Renal pelvis (tissue), 4 donors: ENCODE data around the gene SCAMP2. TPM values are rescaled to one million over a fixed set of nuclear protein-coding genes. Genes with fewer than 3 reads are reported as not detected.

ENCODE experiments used
- DNase-seq: peaks from one replicate; pipeline ENCODE4 v3.0.0-alpha.2; 2013
- polyA plus RNA-seq, 3 donors: library from polyadenylated mRNA; unstranded; fragments of 120-200 nt; gene quantifications; one replicate each; pipeline ENCODE4 v1.2.1, GENCODE V29; 2013; ENCODE audit not compliant: insufficient read length in 3 of 3

Gene SCAMP2
- polyA plus RNA-seq, 3 donors = 75.6 to 77.7 (median 77.3) TPM

DNA sequence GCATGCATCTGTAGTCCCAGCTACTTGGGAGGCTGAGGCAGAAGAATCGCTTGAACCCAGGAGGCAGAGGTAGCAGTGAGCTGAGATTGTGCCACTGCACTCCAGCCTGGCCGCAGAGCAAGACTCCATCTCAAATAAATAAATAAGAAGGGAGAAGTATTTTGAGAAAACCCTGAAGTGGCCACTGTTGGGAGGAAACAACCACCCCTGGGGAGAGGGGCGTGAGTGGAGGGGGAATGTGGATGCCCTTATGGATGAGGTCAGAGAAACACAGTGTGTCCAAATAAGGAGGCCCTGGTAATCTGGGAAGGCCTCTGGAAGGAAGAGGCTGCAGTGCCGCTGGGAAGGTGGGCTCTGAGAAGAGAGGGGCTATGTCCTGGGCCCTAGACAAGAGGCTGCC is 50.9 kb downstream of the SCAMP2 start:
- no peak for DNase-seq

- DNase-seq = no peak
Measured at GRCh38 chr15:74821790-74822158, 51.4 kb downstream of the SCAMP2 start.

DNA sequence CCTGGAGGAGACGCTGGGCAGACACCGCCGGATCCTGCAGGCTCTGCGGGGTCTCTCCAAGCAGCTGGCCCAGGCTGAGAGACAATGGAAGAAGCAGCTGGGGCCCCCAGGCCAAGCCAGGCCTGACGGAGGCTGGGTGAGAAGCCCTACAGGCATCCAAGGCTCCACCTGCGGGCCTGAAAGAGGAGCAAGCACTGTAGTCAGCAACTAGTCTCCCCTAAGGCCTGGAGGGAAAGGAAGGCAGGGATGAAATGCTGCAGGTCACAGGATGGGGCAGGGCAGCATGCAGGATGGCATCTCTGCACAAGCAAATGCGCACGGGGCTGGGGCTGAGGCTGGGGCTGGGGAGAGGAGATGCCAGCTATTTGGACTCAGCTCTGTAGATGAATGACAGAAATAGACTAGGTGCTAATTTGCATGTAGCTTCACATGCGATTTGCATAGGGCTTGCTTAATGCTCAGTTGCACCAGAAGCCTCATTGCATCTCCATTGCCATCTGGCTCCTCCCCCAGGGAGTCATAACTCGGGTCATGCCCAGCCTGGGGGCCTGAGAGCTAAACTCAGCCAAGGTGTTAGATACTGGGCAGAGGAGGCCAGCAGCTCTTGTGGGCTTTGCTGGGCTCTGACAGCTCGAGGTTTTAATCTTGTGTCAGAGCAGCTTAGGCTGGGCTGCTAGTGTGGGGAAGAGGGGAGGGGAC is 51.9 kb downstream of the SCAMP2 start:
- no peak for DNase-seq

DNA sequence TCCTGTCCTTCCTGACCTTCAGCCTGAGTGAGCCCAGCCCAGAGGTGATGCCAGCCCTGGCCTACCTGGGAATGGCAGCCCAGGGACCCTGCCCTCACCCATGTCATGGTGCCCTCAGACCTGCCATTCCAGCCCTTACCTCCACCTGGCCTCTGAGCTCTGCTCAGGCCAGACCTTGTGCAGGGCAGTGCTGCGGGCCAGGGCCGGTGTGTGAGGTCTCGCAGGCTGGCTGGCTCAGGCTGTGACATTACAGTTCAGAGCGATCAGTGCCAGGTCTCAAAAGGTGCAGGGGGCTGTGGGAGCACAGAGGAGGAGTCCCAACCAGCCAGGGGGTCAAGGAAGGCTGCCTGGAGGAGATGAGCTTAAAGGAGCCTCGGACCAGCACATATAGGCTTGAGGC is 53.1 kb downstream of the SCAMP2 start:
- no peak for DNase-seq

GRCh38 chr15:74817370-74817737 is 55.8 kb downstream of the SCAMP2 start:
- DNase-seq = no peak

- DNase-seq = no peak
Measured at GRCh38 chr15:74816624-74817369, 56.4 kb downstream of the SCAMP2 start.

DNA sequence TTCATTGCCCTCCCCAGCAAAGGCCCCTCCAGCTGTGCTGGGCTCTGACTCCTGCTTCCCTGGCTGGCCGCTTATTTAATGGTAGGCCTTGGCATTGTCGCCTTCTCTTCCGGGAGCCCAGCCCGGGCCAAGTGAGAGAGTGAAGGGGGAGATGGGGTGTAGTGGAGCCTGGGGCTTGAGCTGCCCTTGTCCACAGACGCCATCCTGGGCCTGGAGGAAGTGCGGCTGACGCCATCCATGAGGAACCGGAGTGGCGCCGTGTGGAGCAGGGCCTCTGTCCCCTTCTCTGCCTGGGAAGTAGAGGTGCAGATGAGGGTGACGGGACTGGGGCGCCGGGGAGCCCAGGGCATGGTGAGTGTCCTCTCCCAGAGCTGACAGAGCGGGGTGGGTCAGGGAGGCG is 57.2 kb downstream of the SCAMP2 start:
- DNase-seq = no peak

DNA sequence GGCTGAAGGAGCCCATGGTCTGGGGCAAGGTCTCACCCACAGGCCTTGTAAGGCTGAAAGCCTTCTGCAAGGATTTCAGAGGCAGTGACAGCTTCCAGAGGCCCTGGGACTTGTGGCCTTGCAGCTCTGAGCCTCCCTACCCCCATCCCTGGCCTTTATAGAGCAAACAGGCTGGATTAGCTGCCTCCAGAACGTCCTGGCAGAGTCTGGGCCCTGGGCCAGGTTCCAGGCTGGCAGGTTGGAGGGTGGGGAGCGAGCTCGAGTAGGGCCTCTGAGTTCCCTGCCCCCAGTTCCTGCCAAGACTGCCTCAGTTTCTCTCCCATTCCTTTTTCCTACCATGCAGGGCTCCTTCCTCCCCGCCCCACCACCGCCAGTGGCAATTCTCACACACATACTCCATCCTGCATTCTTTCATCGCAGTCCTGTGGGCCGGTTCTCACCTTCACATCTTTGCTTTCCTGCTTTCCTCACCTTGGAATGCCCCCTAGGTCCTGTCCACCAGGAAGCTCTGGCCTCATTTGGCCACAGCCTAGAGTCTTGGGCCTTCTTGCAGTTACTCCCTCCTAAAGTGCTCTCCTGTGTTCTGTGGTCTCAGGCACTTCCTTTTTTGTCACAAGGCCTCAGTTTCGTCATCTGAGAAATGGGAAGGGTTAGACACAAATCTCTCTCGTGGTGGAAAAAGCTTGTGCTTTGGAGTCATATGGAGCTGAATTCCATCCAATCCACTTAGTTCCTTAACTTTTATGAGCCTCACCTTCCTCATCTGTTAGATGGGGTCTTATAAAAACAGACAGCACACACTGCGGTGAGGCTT is 57.8 kb downstream of the SCAMP2 start:
- DNase-seq = no peak

DNA sequence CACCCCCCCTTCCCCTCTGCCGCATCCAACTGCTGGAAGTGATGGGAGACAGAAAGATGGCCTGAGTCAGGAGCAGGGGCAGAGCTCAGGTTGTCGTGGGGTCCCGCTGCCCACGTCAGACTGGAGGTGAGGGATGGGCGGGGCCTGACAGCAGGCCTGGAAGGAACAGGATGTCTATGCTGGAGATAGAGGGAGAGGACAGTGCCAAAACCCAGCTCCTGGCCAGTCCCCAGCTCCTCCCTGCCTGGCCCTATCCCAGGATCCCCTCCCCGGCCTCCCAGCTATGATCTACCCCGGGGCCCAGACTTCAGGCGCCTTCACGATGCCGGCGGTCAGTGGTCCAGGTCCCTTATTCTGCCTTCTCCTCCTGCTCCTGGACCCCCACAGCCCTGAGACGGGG is 60.6 kb downstream of the SCAMP2 start, which contains the start of gene LMAN1L:
Gene LMAN1L, plus strand, starts transcription at position 303 of the 400 bp plus-strand sequence. Its CDS starts 20 bp downstream, at position 323.
- DNase-seq = no peak

DNA sequence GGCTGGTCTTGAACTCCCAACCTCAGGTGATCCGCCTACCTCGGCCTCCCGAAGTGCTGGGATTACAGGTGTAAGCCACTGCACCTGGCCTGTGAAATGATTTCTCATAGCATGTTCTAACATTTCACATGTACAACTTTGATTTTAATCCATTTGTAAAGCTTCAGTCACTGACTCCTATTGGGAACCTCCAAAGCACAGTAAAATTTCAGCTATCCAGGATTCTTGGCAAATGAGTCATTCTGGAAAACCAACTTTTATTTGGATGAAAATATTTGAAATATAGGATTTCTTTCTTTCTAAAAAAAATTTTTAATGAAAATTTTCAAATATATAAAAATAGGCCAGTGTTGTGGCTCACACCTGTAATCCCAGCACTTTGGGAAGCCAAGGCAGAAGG is 63.2 kb downstream of the SCAMP2 start:
- DNase-seq = no peak

DNA sequence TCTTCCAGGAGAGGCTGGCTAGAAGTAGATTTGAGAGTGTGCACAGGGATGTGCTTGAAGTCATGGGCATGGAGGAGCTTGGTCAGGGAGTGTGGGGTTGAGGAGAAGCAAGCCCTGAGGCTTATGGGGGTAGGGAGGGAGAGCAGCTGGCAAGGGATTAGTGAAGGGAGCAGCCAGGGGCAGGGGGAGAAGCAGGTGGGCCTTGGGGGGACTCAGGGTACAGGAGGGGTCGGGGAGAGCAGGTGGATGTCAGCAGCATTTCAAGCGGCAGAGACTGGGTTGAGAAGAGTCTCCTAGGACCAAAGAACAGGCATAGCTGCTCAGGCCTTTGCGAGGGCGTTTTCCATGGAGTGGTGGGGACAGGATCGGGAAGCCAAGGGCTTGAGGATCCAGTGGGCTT is 63.9 kb downstream of the SCAMP2 start:
- no peak for DNase-seq

GRCh38 chr15:74808840-74809229 is 64.3 kb downstream of the SCAMP2 start:
- no peak for DNase-seq

- no peak for DNase-seq
Measured at GRCh38 chr15:74808078-74808839, 64.9 kb downstream of the SCAMP2 start.

GRCh38 chr15:74807282-74807681 is 65.9 kb downstream of the SCAMP2 start:
- DNase-seq = no peak

- no peak for DNase-seq
Measured at GRCh38 chr15:74804935-74805334, 68.2 kb downstream of the SCAMP2 start.

- DNase-seq = no peak
Measured at GRCh38 chr15:74802862-74803447, 70.2 kb downstream of the SCAMP2 start.

DNA sequence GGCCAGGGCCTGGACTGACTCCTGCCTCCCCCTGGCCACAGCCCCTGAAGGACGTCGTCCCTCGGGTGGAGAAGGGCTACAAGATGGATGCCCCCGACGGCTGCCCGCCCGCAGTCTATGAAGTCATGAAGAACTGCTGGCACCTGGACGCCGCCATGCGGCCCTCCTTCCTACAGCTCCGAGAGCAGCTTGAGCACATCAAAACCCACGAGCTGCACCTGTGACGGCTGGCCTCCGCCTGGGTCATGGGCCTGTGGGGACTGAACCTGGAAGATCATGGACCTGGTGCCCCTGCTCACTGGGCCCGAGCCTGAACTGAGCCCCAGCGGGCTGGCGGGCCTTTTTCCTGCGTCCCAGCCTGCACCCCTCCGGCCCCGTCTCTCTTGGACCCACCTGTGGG is 70.9 kb downstream of the SCAMP2 start:
- DNase-seq = no peak

- DNase-seq = no peak
Measured at GRCh38 chr15:74801311-74801997, 71.7 kb downstream of the SCAMP2 start.

DNA sequence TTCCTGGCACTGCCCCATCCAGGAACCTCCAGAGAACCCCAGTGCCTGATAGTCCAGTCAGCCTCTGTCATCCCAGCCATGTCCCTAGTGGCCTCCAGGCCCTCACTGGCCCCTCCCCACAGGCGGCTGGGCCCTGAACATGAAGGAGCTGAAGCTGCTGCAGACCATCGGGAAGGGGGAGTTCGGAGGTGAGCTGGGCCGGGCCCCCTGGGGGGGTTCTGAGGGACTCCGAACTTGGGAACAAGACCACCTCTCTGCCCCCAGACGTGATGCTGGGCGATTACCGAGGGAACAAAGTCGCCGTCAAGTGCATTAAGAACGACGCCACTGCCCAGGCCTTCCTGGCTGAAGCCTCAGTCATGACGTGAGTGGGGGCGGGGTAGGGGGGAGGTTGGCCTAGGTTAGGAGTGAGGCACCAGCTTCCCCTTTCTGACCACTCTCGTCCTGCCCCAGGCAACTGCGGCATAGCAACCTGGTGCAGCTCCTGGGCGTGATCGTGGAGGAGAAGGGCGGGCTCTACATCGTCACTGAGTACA is 72.5 kb downstream of the SCAMP2 start:
- DNase-seq = no peak

DNA sequence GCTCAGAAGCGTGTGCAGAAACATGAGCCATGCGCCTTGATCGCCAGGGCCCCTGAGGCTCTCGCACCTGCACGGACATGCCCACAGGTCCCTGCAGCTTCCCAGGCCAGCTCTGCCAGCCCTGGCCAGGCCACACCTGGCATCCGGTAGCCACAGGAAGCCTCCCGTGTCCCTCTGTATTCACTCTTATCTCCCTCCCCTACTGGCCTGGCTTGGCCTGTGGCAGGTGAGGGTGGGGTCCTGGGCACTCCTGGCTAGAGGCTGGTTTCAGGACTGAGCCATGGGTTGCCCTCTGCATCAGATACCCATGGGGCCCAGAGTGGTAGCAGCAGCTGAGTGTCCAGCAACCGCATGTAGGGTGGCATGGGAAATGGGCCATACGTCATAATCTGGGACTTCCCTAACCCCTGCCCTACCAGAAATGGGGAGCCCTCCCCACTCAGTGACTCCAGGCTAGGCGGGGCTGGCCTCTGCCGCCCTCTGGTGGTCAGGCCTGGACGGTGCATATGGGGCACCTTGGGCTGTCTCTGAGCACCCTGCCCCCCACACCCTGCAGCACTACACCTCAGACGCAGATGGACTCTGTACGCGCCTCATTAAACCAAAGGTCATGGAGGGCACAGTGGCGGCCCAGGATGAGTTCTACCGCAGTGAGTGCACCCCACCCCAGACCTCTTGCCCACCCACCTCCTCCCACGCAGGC is 73.2 kb downstream of the SCAMP2 start:
- DNase-seq = no peak
